HCT116 (cell line): ENCODE data around the gene METTL18. TPM values are rescaled to one million over a fixed set of nuclear protein-coding genes. Genes with fewer than 3 reads are reported as not detected.

Source experiments
- ATAC-seq: fragments of 200-7000 bp; cut with Tn5 transposase; 2 replicates; pipeline ENCODE4 v1.9.1; 2020; ENCODE audit warnings: mild to moderate bottlenecking, moderate library complexity
- BruUV-seq: library from RNA; stranded (reverse); fragments of 400-500 nt; replicated peaks from 2 replicates; lab custom pipeline; 2021; lab: Mats Ljungman, UMichigan
- CTCF ChIA-PET: fragments of 300-600 bp; sonication (Branson Sonifier 250); formaldehyde crosslinking; loops from one replicate; lab custom pipeline; 2021; ENCODE audit warnings: antibody characterized with exemption; lab: Charles Lee
- POLR2A ChIA-PET: fragments of 300-600, 350-600 bp; sonication (Branson Sonifier 250); formaldehyde crosslinking; loops from one replicate; lab custom pipeline; 2021; ENCODE audit warnings: antibody characterized with exemption; lab: Charles Lee
- RAD21 ChIA-PET, 2 experiments: fragments of 300-600 bp; sonication (Branson Sonifier 250); formaldehyde crosslinking; loops; one replicate each; lab custom pipeline; 2023; ENCODE audit warnings: low total read pairs in 2 of 2; ENCODE audit not compliant: uncharacterized antibody in 2 of 2, unreplicated experiment in 2 of 2, low non-redundant PET in 1 of 2; lab: Charles Lee
- DNase-seq: peaks from one replicate; pipeline ENCODE4 v3.0.0-alpha.2; 2010; ENCODE audit warnings: low read depth, low spot score
- H2AFZ ChIP-seq: fragments of 200-600 bp; shearing (Covaris generic), sonication (generic); 2 replicates; pipeline ENCODE4 v1.6.1; 2017; ENCODE audit warnings: low read depth, mixed run types, mixed read lengths, antibody characterized with exemption, low read length; ENCODE audit not compliant: poor library complexity, severe bottlenecking
- H3K27ac ChIP-seq: 2 replicates; pipeline ENCODE4 v1.5.1; 2012; ENCODE audit warnings: low read depth, low read length
- H3K27me3 ChIP-seq: fragments of 200-600 bp; sonication (generic); 2 replicates; pipeline ENCODE4 v1.6.1; 2016; ENCODE audit warnings: mixed run types, low read length, mixed read lengths; ENCODE audit not compliant: insufficient read depth
- H3K36me3 ChIP-seq, 2 experiments: fragments of 200-500 bp in 1 of 2; fragments of 200-600 bp in 1 of 2; sonication (Bioruptor generic) in 1 of 2; sonication (generic) in 1 of 2; 2 replicates each; pipeline versions ENCODE4 v1.5.1 to v1.6.1; 2014 to 2016; ENCODE audit warnings: low read length in 2 of 2, inconsistent platforms in 1 of 2, mixed read lengths in 1 of 2, mixed run types in 1 of 2; ENCODE audit not compliant: insufficient read depth in 2 of 2, control insufficient read depth in 1 of 2
- H3K4me1 ChIP-seq, 2 experiments: fragments of 200-600 bp in 1 of 2; sonication (generic) in 1 of 2; 2 replicates each; pipeline versions ENCODE4 v1.5.1 to v1.6.1; 2012 to 2017; ENCODE audit warnings: low read length in 2 of 2, inconsistent platforms in 1 of 2, mild to moderate bottlenecking in 1 of 2, mixed read lengths in 1 of 2, mixed run types in 1 of 2, moderate library complexity in 1 of 2; ENCODE audit not compliant: insufficient read depth in 2 of 2, control insufficient read depth in 1 of 2
- H3K4me2 ChIP-seq: fragments of 200-600 bp; sonication (generic); 2 replicates; pipeline ENCODE4 v1.6.1; 2017; ENCODE audit warnings: mixed run types, low read length, mixed read lengths
- H3K4me3 ChIP-seq, 2 experiments: fragments of 200-600 bp in 1 of 2; sonication (generic) in 1 of 2; replicated peaks in 1 of 2; 2 replicates each; pipeline ENCODE4 v1.5.1; 2011 to 2016; ENCODE audit warnings: low read length in 2 of 2, control low read depth in 1 of 2, low read depth in 1 of 2, mild to moderate bottlenecking in 1 of 2, mixed read lengths in 1 of 2, mixed run types in 1 of 2
- H3K79me2 ChIP-seq: fragments of 200-600 bp; sonication (generic); 2 replicates; pipeline ENCODE4 v1.6.1; 2017; ENCODE audit warnings: mild to moderate bottlenecking, mixed run types, low read length, moderate library complexity, mixed read lengths; ENCODE audit not compliant: insufficient read depth
- H3K9ac ChIP-seq: fragments of 200-600 bp; sonication (generic); 2 replicates; pipeline ENCODE4 v1.6.1; 2016; ENCODE audit warnings: low read length, mixed read lengths
- H3K9me2 ChIP-seq: fragments of 200-600 bp; sonication (generic), shearing (Covaris generic); 2 replicates; pipeline ENCODE4 v1.6.1; 2017; ENCODE audit warnings: mixed run types, mild to moderate bottlenecking, moderate library complexity; ENCODE audit not compliant: insufficient read depth
- H3K9me3 ChIP-seq, 2 experiments: fragments of 200-500 bp in 1 of 2; fragments of 200-600 bp in 1 of 2; sonication (Bioruptor generic) in 1 of 2; sonication (generic) in 1 of 2; 2 replicates each; pipeline ENCODE4 v1.6.1; 2014 to 2017; ENCODE audit warnings: low read length in 2 of 2, mixed read lengths in 2 of 2, inconsistent platforms in 1 of 2, low read depth in 1 of 2, mild to moderate bottlenecking in 1 of 2, mixed run types in 1 of 2, moderate library complexity in 1 of 2; ENCODE audit not compliant: control insufficient read depth in 1 of 2, insufficient read depth in 1 of 2
- H4K20me1 ChIP-seq: fragments of 200-600 bp; sonication (generic), shearing (Covaris generic); 2 replicates; pipeline ENCODE4 v1.6.1; 2017; ENCODE audit warnings: mixed run types, mild to moderate bottlenecking, moderate library complexity; ENCODE audit not compliant: insufficient read depth
- ATF3 ChIP-seq: IDR thresholded peaks from 2 replicates; pipeline ENCODE4 v1.6.1; 2012
- CBX3 ChIP-seq: IDR thresholded peaks from 2 replicates; pipeline ENCODE4 v1.6.1; 2012; ENCODE audit warnings: low read depth
- CTCF ChIP-seq, 3 experiments: fragments of 200-600 bp in 1 of 3; sonication (generic) in 1 of 3; IDR thresholded peaks in 2 of 3; conservative IDR thresholded peaks in 1 of 3; 2 replicates each; pipeline ENCODE4 v1.5.1; 2012 to 2017; ENCODE audit warnings: low read depth in 2 of 3, low read length in 2 of 3, antibody characterized with exemption in 1 of 3, borderline replicate concordance in 1 of 3, control low read depth in 1 of 3, mild to moderate bottlenecking in 1 of 3, mixed read lengths in 1 of 3, mixed run types in 1 of 3, moderate library complexity in 1 of 3; ENCODE audit not compliant: insufficient read depth in 1 of 3
- ELF1 ChIP-seq: IDR thresholded peaks from 2 replicates; pipeline ENCODE4 v1.6.1; 2012; ENCODE audit warnings: low read depth, borderline replicate concordance
- EZH2 ChIP-seq: fragments of 200-600 bp; sonication (generic); IDR thresholded peaks from 2 replicates; pipeline ENCODE4 v1.6.1; 2017; ENCODE audit warnings: antibody characterized with exemption, mixed run types
- EZH2phosphoT487 ChIP-seq: fragments of 200-600 bp; IDR thresholded peaks from 2 replicates; pipeline ENCODE4 v1.6.1; 2018; ENCODE audit warnings: antibody characterized with exemption, borderline replicate concordance
- FOSL1 ChIP-seq: IDR thresholded peaks from 2 replicates; pipeline ENCODE4 v1.6.1; 2012; ENCODE audit warnings: low read depth
- POLR2AphosphoS5 ChIP-seq: IDR thresholded peaks from 2 replicates; pipeline ENCODE4 v1.6.1; 2011; ENCODE audit warnings: mild to moderate bottlenecking, low read depth, low read length, moderate library complexity
- REST ChIP-seq: IDR thresholded peaks from 2 replicates; pipeline ENCODE4 v1.6.1; 2012; ENCODE audit warnings: low read depth
- SIN3A ChIP-seq: IDR thresholded peaks from 2 replicates; pipeline ENCODE4 v1.6.1; 2012; ENCODE audit warnings: low read depth
- SRF ChIP-seq: IDR thresholded peaks from 2 replicates; pipeline ENCODE4 v1.6.1; 2012; ENCODE audit warnings: low read depth
- ZBTB33 ChIP-seq: IDR thresholded peaks from 2 replicates; pipeline ENCODE4 v1.6.1; 2011; ENCODE audit warnings: mild to moderate bottlenecking, low read length, moderate library complexity; ENCODE audit not compliant: insufficient replicate concordance; ENCODE audit errors: extremely low read depth
- ZFX ChIP-seq: fragments of 450-650 bp; IDR thresholded peaks from 2 replicates; pipeline ENCODE4 v1.6.1; 2017
- ZNF274 ChIP-seq: fragments of 200-500 bp; sonication (Bioruptor generic); IDR thresholded peaks from 2 replicates; pipeline ENCODE4 v1.6.1; 2014; ENCODE audit warnings: mild to moderate bottlenecking, low read depth, low read length, inconsistent platforms
- intact Hi-C: fragments of 100-400 bp; cut with micrococcal nuclease; formaldehyde crosslinking; loops from 2 replicates; pipeline ENCODE4 v1.10.0; 2022
- total RNA-seq: library from RNA; stranded (reverse); gene quantifications from one replicate; pipeline ENCODE4 v1.2.1, GENCODE V29; 2021; ENCODE audit not compliant: unreplicated experiment

Gene METTL18
- total RNA-seq, 1 experiment from 2014 or later: 7.4 TPM

- POLR2A ChIA-PET: no interaction called here
- no peak for DNase-seq
- no peak for ATAC-seq
- Histone ChIP-seq H3K4me2 (no peak overlapping the region), H3K9ac (no peak overlapping the region)
- TF ChIP-seq ZBTB33: no peak
- no peak for TF ChIP-seq FOSL1
- no peak for TF ChIP-seq SRF
- TF ChIP-seq CTCF (IDR thresholded peaks at IDR 0.05 in 2 of 3, conservative IDR thresholded peaks at IDR 0.05 in 1 of 3; ENCODE audit: borderline replicate concordance in 1 of 3, insufficient read depth in 1 of 3, low read depth in 2 of 3, low read length in 2 of 3): no peak
- no peak for TF ChIP-seq POLR2AphosphoS5
- no peak for TF ChIP-seq EZH2phosphoT487
- no peak for TF ChIP-seq SIN3A
- no peak for TF ChIP-seq ZFX
- no peak for TF ChIP-seq REST
- no peak for TF ChIP-seq ZNF274
- TF ChIP-seq ATF3: no peak
- TF ChIP-seq CBX3: no peak
- TF ChIP-seq ELF1: no peak
- no peak for TF ChIP-seq EZH2
- TF ChIP-seq, all 23 proteins: peak for 0
- Histone ChIP-seq H3K9me2 (no peaks in the 10 kb centered on the region), H3K36me3 (no peaks in the 10 kb centered on the region), H3K79me2 (no peaks in the 10 kb centered on the region), H4K20me1 (no peaks in the 10 kb centered on the region), H2AFZ (no peak overlapping the region), H3K27ac (no peak overlapping the region), H3K9me3 (no peaks in the 10 kb centered on the region), H3K27me3 (no peaks in the 10 kb centered on the region), H3K4me3 (no peak overlapping the region), H3K4me1 (no peaks in the 10 kb centered on the region)
- no TSS peak for BruUV-seq
- intact Hi-C loops: no loop called here
- ChIA-PET CTCF (no interaction called here), RAD21 (no interaction called here)
Measured at GRCh38 chr1:169750041-169750440, 44.7 kb downstream of the METTL18 start.
